Smooth muscle cell of the brain vasculature (primary cell): ENCODE measurements around the gene LRRC38.
"Not testable (repeated sequence)": the region's sequence is repeated elsewhere in the genome, so short reads cannot be mapped to it uniquely, and the experiment has no call there.

Experiments
- DNase-seq: peaks from one replicate; pipeline ENCODE4 v3.0.0-alpha.2; 2012; ENCODE audit warnings: low read depth, low spot score

Gene LRRC38

GRCh38 chr1:13465515-13465914 lies 48.3 kb downstream of the LRRC38 start:
- DNase-seq, result no peak

- no peak for DNase-seq
These were observed 51.1 kb downstream of the LRRC38 start for GRCh38 chr1:13462682-13463081.

- no peak for DNase-seq
These were observed 51.8 kb downstream of the LRRC38 start for GRCh38 chr1:13461977-13462376.

- no peak for DNase-seq
These were observed 56.8 kb downstream of the LRRC38 start for GRCh38 chr1:13456904-13457532.

GRCh38 chr1:13451399-13451965 lies 62.3 kb downstream of the LRRC38 start:
- DNase-seq, result no peak

- no peak for DNase-seq
These were observed 63.6 kb downstream of the LRRC38 start for GRCh38 chr1:13450204-13450603.

GRCh38 chr1:13443335-13443979 lies 70.3 kb downstream of the LRRC38 start:
- DNase-seq, result no peak

- DNase-seq, result not testable (repeated sequence)
These were observed 74.6 kb downstream of the LRRC38 start for GRCh38 chr1:13439104-13439783.

- no peak for DNase-seq
These were observed 78.3 kb downstream of the LRRC38 start for GRCh38 chr1:13435458-13435857.

GRCh38 chr1:13433694-13434358 lies 80.0 kb downstream of the LRRC38 start:
- not testable (repeated sequence) for DNase-seq

GRCh38 chr1:13432251-13432650 lies 81.6 kb downstream of the LRRC38 start:
- no peak for DNase-seq

GRCh38 chr1:13430495-13430894 lies 83.3 kb downstream of the LRRC38 start:
- no peak for DNase-seq
